DMS53 treated with DMSO at 0.1 percent for 48 hours (cell line): ENCODE data around the gene SH3GL2.

Source experiments
- DNase-seq: peaks from one replicate; lab custom pipeline; 2025; ENCODE audit not compliant: unreplicated experiment; lab: John Stamatoyannopoulos, UW

The SH3GL2 gene

DNA sequence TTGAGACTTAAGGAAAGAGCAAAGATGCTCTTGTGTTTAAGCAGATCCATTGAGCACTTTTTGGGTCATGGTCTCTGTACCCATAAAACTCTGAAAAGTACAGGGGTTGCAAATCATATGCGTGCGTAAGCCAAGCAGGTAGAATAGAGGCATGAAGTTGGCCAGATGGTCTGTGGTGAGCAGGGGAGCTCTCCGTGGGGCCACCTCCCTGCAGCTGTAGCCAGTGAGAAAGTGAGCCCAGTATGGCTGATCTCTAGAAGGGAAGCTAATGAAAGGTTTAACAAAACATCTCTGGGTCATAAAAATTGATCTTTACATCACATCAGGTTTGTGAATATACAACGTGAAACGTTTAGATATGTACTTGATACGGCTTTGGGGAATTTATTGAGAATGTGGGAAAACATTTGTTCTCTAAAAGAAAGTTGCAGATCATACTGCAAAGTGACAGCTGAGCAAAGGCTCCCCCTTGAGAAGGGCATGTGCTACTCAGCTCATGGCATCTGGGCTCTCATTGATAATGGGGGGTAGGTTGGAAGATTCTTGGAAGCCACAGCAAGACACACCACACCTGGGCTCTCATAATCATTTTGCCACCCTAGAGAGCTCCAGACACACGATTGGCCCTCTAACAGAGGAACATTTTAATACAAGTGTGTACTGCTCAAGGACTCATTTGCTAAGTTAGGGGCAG lies 30.6 kb downstream of the SH3GL2 start:
- no peak for DNase-seq

DNA sequence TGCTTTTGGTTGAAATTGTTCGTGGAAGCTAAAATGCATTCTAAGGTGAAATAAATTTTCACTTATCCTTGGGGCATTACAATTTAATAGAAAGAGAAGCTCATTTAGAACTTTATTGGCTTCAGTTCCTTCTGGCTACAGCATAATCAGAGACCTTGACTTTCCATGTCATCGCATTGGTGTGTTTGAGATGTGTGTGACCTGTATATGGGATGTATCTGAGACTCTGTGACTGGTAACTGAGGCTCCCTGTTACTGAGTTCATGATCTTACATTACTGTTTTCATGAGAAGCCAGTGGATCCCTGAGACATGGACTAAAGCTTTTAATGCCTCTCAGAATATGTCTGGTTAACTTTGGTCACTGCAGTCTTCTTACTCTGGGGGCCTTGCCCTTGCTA lies 32.5 kb downstream of the SH3GL2 start:
- no peak for DNase-seq

DNA sequence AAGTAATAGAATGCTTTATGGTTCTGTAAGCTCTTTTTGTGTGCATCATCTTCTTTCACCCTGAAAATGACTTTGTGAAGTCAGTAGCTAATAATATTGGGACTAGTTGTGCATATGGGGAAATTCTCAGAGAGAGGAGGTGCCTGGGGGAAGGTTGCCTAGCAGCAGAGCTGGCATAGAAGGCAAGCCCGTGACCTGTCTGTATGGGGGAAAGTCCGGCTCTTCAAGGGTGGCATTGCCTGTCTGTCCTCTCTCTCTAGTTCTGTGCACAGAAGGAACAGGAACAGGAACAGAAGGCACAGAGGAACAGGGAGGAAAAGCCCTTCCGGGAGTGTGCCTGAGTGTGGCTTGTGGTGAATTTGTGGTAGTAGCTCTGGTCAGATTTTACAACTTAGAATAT lies 33.1 kb downstream of the SH3GL2 start:
- DNase-seq = no peak

DNA sequence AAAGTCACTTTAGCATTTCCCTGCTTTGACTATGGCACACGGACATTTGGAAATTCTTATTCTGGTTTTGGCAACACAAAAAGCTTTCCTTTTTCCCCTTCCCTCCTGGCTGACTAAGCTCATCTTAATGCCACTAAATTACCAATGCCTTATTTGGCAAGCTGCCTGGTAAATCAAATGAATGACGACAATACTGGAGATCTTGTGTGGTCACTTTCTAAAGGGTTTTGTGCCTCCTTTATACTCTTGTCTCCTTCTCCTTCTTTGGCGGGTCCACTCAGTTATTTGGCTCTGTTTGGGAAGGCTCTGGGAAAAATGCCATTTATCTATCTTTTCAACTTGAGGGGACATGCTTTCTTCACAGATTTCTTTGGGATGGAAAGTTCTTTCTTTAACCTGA lies 34.9 kb downstream of the SH3GL2 start:
- no peak for DNase-seq

DNA sequence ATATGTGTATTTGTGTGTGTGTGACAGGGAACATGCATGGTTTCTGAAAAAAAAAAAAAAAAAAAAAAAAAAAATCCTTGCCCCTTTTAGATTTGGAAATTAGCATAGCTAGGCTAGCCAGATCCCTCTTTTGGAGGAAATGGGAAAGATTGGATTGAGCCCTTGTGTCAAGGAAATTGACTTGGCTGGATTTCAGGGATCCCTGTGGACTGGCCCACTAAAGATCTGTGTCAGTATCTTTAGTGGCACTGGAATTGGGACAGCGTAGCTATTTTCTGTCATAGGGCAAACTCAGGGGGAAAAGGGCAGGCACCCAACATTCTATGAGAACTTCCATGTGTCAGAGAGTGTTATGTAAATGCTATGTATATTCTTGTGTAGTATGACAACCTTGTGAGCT lies 35.4 kb downstream of the SH3GL2 start:
- DNase-seq = no peak

DNA sequence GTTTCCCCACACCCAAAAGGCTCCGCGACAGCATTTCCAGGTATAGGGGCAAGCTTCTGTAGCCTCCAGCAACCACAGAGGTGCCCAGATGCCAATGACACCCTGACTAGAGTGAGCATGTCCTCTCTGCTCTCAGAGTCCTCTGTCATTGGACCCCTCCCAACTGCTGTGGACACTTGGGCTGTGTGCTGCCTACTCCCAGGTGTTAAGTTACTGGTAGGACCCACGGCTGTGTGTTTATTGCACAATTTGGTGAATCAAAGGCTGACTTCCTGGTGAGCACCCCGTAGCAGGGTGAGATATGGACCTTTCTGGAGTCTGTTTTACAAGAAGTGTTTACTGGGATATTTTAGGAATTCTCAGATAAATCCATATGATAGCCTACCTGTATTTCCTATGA lies 36.0 kb downstream of the SH3GL2 start:
- DNase-seq = no peak

DNA sequence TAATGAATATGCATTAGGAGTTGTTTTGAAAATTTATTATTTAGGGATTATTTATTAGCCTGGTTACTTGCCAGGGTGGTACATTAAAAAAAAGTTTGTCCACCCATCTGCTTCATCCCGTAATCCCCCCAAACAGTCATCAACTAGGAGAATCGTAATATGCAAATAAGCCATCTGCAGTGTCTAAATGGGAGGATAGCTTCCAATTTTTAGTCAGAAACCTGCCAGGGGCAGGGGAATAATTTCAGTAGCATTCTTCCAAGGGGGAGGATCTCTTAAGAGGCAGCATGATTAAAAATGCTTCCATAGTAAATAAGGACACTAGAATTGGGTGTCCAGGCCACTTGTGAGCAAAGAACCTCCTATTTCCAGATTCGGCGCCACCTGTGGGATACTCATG lies 43.3 kb downstream of the SH3GL2 start:
- DNase-seq = no peak

DNA sequence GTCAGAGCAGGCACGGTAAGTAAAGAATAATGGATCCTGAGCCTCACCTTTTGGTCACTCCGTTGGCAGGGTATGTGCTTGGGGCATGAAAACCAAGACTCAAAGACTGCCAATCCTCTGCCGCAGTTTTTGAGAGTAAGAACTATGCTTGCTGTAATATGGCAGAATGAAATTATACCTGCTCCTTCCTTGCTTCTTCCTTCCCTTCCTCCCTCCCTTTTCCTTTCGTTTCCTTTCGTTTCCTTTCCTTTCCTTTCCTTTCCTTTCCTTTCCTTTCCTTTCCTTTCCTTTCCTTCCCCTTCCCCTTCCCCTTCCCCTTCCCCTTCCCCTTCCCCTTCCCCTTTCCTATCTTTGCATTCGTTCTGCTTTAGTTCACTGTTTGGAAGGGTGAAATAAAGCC lies 43.9 kb downstream of the SH3GL2 start:
- no peak for DNase-seq

DNA sequence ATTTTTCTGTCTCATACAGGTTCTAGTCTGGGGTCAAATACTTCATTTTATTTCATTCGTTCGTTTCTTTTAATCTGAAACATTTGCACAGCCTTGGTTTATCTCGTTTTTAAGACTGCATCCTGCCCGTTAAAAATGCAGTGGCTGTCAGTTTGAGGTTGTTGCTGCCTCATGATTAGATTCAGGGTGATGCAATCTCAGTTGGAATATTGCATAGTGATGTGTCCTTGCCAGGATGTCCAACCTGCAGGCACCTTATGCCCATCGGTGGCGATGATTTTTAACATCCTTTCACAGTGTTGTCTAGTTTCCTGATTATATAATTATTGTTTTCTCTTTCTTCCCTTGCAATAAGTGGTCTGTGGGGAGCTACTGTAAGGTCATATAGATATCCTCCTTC lies 45.1 kb downstream of the SH3GL2 start:
- no peak for DNase-seq

DNA sequence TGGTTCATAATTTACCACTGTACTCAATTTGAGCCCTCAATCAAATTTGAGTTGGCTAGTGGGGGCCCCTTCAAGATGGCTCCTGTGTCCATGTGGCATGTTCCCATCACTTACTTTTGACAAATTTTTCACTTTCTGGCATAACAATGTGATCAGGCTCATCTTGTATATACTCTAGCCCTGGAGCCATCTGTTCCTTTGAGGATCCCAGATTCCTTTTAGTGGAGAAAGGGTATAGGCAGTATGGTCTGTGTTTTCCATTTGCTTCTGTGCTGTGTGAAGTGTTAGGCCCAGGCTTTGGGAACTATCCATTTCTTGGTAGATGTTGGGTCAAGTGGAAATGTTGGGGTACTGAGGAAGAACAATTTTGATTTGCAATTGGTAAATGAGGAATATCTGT lies 45.7 kb downstream of the SH3GL2 start:
- DNase-seq = no peak

DNA sequence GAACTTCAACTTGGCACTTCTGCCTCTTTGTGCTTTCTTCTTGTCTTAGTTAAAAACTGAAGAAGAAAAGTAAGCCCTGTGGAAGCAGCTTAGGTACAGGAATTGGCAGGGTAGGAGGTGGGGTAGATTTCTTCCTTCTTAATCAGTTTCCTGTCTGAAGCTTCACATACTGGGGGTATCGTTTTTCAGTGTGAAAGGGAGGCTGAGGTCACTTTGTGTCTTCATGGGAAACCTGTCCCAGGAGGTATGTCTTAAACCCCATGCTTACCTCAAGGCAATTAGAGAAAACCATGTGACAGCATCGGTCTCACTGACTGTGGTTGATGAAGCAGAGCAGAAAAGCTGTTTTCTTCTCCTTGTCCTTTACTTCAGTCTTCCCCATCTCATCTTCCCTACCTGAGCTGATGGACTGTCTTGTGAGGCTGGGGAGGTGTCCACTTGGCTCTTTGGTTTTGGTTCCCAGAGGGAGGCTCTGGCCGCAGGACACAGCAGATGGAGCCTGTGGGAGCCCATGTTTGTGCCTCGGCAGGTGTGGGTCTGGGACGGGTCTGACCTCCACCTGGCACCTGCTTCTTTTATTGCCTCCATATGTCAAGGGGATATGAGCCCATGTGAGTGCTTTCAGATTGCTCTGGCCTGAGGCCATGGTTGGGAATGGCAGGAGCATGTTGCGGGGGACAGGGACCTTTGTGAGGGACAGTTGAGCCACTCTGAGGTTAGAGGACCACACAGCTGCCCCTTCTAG lies 47.0 kb downstream of the SH3GL2 start:
- no peak for DNase-seq

DNA sequence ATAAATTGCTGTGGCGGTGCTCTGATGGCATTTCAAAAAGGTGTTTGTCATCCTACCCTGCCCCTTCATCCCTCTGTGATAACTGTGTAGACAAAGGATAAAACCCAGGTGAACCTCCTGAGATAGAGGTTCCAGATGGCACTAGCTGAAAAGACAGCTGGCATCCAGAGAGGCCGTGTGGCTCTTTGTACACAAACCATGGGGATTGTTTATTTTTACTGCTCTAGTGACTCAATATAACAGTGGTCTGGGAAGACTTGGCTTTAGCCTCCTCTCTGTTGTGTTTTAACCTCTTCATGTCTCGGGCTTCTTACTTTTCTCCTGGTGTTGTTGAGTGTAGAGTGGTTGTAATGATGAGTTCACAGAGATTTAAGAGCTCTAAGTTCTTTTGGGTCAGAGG lies 48.8 kb downstream of the SH3GL2 start:
- peak; percentile 85 for DNase-seq

DNA sequence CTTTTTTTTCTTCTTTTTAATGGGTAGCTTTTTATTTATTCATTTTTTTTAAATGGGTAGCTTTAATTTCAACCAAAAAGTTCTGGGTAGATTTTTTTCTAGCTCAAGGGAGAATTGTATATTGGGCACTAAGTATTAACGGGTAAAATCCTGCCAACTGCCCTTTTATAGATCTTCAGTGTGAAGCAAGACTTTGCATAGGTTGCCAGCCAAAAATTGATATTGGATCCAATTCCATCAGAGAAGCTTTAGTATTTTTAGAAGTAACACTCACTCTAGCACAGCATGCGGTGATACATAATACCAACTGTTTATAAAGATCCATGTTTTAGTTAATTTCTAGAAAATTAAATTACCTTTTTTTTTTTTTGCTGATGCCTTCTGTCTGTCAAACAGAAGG lies 49.8 kb downstream of the SH3GL2 start:
- no peak for DNase-seq

DNA sequence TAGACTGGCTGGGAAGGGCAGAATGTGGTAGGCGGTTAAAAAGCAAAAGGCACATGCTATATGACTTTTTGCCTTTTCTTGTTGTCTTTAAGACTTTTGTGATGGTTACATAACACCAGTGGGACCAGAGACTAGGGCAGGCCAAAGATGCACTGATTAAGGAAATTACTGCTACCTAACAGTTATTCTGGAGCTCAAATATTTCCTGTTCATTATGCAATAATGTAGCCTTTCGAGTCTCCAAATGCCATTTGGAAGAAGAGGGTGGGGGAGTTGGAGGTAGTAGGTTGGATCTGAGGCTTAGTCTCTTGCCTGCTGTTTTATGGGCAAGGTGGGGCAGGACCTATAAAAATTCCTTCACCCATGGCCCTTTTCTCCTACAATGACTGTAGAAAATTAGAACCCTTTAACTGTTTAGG lies 51.7 kb downstream of the SH3GL2 start:
- DNase-seq = no peak

DNA sequence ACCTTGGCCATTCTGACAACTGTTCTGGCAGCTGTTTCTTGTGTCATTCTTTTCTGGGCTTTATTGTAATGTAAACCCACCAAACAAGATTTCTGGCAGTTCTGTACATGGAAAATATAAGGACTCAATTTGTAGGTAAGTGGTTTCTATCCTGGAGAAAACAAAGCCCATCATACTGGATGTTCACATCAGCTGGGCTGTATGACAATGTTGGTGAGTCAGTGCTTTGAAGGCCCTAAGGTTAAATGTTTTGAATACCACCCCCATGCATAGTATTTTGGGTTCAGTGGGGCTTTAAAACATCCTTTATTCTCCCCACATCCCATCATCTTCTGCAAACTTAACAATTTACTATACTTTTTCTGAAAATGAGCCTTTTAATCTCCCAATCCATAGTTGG lies 52.5 kb downstream of the SH3GL2 start:
- no peak for DNase-seq

DNA sequence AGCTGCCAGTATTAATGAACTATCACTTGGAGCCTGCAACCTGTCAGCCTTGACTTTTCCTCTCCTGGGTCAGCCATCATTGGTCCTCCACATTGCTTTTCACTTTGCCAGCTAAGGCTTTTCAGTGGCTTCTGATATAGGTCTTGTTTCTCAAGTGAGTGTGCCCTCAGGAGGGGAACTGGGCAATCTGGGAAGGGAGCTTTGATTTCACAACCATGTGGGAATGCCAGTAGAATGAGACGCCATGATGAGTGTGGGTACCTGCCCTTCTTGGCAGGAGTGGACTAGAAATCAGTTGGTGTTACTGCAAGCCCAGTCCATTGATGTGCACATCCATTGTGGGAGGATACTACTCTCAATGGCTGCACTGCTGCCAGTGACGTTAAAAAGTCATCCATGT lies 54.1 kb downstream of the SH3GL2 start:
- no peak for DNase-seq

DNA sequence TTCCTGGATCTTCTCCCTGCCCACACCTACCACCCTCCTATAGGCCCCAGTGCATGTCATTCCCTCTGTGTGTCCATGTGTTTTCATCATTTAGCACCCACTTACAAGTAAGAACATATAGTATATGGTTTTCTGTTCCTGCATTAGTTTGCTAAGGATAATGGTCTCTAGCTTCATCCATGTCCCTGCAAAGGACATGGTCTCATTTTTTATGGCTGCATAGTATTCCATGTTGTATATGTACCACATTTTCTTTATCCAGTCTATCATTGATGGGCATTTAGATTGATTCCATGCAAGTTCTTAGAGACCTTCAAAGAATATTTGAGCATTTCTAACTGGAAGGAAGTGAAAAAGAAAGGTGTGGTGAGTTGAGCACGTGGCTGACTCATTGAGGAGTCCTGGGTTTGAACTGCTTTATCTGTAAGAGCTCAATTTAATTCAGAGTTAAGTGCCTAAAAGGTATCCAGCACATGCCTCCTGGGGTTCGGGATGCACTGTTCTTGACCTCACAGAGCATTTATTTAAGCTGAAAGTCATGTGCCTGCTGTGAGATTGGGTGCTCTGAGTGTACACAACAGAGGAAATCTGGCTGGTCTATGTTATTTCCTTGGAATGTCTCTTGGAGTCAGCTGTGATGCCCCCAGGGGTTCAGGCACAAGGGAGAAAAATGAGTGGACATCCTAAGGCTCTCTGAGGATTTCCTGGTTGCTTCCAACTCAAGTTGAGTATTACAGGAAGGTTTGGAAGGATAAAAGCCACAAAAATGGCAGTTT lies 56.4 kb downstream of the SH3GL2 start:
- no peak for DNase-seq

DNA sequence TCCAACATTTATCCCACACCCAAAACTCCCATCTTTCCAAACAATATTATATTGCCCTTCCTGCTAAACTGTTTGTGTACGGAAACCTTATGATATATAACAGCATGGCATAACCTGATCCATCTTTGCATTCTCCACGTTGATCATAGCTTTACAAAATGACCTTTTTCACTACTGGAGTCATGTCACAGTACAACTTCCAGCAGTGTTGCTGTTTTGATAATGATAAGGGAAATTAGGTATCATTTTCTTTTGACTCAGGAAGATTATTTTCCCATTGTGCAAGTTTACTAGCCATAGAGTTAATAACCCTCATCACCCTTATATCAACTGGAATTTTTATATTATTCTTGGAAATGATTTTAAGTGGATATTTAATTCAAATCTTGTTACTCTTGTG lies 57.5 kb downstream of the SH3GL2 start:
- no peak for DNase-seq

DNA sequence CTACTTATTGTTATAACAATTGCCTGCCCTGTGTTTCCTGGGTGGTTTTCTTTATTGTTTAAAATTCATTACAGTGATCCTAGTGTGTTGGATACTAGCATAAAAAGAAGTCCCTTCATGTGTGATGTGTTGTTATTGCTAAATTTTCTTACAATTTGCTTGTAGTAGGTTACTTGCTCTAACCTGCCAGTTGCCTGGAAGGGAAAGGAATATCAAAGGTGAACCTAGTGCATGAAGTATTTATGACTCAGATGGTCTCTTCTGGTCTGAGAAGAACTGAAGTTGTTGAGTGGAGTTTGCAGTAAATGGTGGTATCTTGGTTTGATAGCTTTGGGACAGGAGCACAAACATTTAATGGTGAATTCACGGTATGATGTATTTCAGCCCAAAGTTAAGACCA lies 58.0 kb downstream of the SH3GL2 start:
- DNase-seq = no peak

DNA sequence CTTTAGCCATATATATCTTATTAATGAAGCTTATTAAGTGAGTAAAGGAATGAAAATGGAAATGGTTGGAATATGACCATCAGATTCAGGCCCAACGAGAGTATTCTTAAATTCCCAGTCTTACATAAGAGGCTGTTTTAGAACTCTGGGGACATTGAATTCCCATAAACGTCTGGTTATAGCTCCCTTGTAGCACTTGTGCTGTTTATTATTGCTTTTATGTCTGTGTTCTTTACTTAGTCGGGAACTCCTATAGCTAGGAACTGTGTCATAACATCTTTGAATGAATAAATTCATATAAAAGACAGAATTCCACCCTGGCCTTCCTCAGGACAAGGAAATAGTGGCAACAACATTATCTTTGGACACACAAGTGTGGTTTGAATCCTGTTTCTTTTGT lies 58.4 kb downstream of the SH3GL2 start:
- no peak for DNase-seq

DNA sequence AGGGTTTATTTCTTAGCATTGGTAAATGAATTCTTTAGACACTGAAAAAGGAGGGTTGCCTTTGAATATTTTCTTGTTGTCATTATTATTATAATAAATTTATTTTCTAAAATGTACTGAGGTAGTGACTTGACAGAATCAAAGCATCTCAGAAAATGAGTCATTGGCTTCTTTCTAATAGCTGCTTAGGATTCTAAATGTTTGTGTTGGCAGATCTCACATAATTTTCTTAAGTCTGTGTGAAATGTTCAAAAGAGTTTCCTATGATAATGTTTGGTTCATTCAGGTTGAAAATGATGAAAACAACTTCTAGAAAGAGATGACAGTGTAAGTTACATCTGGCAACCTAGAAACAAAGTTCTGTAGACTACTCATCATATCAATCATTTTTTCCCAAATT lies 69.7 kb downstream of the SH3GL2 start:
- DNase-seq = no peak

DNA sequence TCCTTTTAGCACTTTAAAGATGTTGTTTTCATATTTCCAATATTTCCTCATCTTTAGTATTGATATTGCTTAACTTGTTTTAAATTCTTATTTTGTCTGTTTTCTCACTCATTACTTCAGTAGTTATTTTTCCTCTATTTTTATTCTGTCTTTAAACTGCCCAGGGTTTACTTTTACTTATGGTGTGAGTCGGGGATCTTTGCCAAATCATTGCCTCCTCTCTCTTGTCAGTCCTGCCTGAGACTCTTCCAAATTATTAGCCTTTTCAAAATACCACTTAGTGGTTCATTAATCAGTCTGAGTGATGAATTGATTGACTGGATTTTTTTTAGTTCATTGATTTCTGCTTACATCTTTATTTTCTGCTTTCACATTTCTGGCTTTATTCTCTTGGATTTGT lies 72.9 kb downstream of the SH3GL2 start:
- DNase-seq = no peak
